LNCAP (cell line): ENCODE data around the gene PALLD.

Source experiments
- CTCF ChIP-seq: fragments of 450-650 bp; IDR thresholded peaks from 2 replicates; pipeline ENCODE4 v1.5.1; 2017; ENCODE audit warnings: mild to moderate bottlenecking

The PALLD gene

GRCh38 chr4:168623011-168623410 is 126.2 kb downstream of the PALLD start:
- TF ChIP-seq CTCF, result no peak

GRCh38 chr4:168623484-168623883 is 126.6 kb downstream of the PALLD start:
- no peak for TF ChIP-seq CTCF

GRCh38 chr4:168628251-168628650 is 131.4 kb downstream of the PALLD start:
- no peak for TF ChIP-seq CTCF

- no peak for TF ChIP-seq CTCF
Observed at GRCh38 chr4:168629566-168629965, 132.7 kb downstream of the PALLD start.

GRCh38 chr4:168630445-168631187 is 133.8 kb downstream of the PALLD start:
- TF ChIP-seq CTCF, result no peak

GRCh38 chr4:168631241-168632162 is 134.7 kb downstream of the PALLD start:
- no peak for TF ChIP-seq CTCF

GRCh38 chr4:168632301-168632725 is 135.5 kb downstream of the PALLD start:
- no peak for TF ChIP-seq CTCF
